Vagina (tissue), 2 donors: ENCODE data around the gene TECR. TPM values are rescaled to one million over a fixed set of nuclear protein-coding genes. Genes with fewer than 3 reads are reported as not detected.

Experiments
- DNase-seq, 2 donors: peaks; one replicate each; pipeline ENCODE4 v3.0.0-alpha.2; 2017; ENCODE audit errors: extremely low spot score in 2 of 2
- H3K27ac ChIP-seq: fragments of 200-600 bp; sonication (generic); one replicate; pipeline ENCODE4 v1.5.1; 2019
- H3K27me3 ChIP-seq: fragments of 200-600 bp; sonication (generic); one replicate; pipeline ENCODE4 v1.5.1; 2019
- H3K36me3 ChIP-seq, 2 donors: fragments of 200-600 bp; sonication (generic); one replicate each; pipeline ENCODE4 v1.5.1; 2017 to 2019
- H3K4me1 ChIP-seq: fragments of 200-600 bp; sonication (generic); one replicate; pipeline ENCODE4 v1.5.1; 2019
- H3K4me3 ChIP-seq, 2 donors: fragments of 200-600 bp; sonication (generic); 1 replicate in 1 of 2; 2 replicates in 1 of 2; pipeline ENCODE4 v1.5.1; 2016 to 2019
- H3K9me3 ChIP-seq: fragments of 200-600 bp; sonication (generic); one replicate; pipeline ENCODE4 v1.5.1; 2019
- POLR2A ChIP-seq, 2 donors: fragments of 450-650 bp; IDR thresholded peaks; one replicate each; pipeline ENCODE4 v1.6.1; 2017; ENCODE audit warnings: antibody characterized with exemption in 2 of 2, mild to moderate bottlenecking in 2 of 2, moderate library complexity in 2 of 2
- POLR2AphosphoS5 ChIP-seq, 2 donors: sonication (generic); formaldehyde crosslinking; IDR thresholded peaks; one replicate each; pipeline ENCODE4 v1.9.0; 2017; ENCODE audit warnings: antibody characterized with exemption in 2 of 2, mild to moderate bottlenecking in 2 of 2, low read depth in 1 of 2; ENCODE audit not compliant: insufficient read depth in 1 of 2
- intact Hi-C: fragments of 100-400 bp; cut with DNase I; formaldehyde crosslinking; loops from one replicate; pipeline ENCODE4 v1.15.1; 2023
- total RNA-seq: library from RNA; depleted of rRNA; stranded (reverse); fragments of >200 nt; gene quantifications from one replicate; pipeline ENCODE4 v1.2.3, GENCODE V29; 2016
- TF ChIP-seq, protein P1 (sequence below), 3 experiments: fragments of 450-650 bp in 2 of 3; fragments of 200-600 bp in 1 of 3; sonication (generic) in 1 of 3; IDR thresholded peaks; one replicate each; pipeline ENCODE4 v1.5.1; 2017 to 2019; ENCODE audit warnings: antibody characterized with exemption in 3 of 3, mild to moderate bottlenecking in 2 of 3, moderate library complexity in 2 of 3

TECR gene
- total RNA-seq, 1 donor from 2014 or later = 110 TPM

DNA sequence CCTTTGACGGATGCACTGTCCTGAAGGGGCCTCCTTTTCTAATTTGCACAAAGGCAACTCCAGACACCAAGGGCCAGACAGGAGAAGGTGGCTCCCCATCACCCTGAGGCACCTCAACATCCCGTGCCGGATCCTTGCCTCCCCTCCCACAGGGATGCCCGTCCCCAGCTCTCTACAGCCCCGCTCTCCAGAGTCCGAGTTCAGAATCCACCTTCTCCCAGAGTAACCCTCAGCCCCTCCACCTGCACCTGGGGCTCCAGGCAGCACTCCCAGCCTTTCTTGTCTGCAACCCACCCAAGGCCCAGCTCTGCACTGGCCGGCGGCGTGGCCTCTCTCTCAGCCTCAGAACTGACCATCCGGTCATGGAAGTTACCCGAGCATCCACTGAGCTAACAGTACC is 37.7 kb downstream of the TECR start:
- DNase-seq = no peak
- TF ChIP-seq, protein P1, sequence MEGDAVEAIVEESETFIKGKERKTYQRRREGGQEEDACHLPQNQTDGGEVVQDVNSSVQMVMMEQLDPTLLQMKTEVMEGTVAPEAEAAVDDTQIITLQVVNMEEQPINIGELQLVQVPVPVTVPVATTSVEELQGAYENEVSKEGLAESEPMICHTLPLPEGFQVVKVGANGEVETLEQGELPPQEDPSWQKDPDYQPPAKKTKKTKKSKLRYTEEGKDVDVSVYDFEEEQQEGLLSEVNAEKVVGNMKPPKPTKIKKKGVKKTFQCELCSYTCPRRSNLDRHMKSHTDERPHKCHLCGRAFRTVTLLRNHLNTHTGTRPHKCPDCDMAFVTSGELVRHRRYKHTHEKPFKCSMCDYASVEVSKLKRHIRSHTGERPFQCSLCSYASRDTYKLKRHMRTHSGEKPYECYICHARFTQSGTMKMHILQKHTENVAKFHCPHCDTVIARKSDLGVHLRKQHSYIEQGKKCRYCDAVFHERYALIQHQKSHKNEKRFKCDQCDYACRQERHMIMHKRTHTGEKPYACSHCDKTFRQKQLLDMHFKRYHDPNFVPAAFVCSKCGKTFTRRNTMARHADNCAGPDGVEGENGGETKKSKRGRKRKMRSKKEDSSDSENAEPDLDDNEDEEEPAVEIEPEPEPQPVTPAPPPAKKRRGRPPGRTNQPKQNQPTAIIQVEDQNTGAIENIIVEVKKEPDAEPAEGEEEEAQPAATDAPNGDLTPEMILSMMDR (IDR thresholded peaks at IDR 0.05) = no peak
- no peak for TF ChIP-seq POLR2A (IDR thresholded peaks at IDR 0.05)
- TF ChIP-seq POLR2AphosphoS5 (IDR thresholded peaks at IDR 0.05; ENCODE audit: insufficient read depth in 1 of 2, low read depth in 1 of 2) = no peak
- no peaks in the 10 kb centered on the region for H3K27me3 ChIP-seq
- intact Hi-C loops = no loop called here
- no peaks in the 10 kb centered on the region for H3K9me3 ChIP-seq
- H3K36me3 ChIP-seq = peaks cover 0 to 27% of the 10 kb centered on the region in 2 donors
- H3K4me3 ChIP-seq = no peak overlapping the region
- no peak overlapping the region for H3K27ac ChIP-seq
- H3K4me1 ChIP-seq = peaks cover 49% of the 10 kb centered on the region

DNA sequence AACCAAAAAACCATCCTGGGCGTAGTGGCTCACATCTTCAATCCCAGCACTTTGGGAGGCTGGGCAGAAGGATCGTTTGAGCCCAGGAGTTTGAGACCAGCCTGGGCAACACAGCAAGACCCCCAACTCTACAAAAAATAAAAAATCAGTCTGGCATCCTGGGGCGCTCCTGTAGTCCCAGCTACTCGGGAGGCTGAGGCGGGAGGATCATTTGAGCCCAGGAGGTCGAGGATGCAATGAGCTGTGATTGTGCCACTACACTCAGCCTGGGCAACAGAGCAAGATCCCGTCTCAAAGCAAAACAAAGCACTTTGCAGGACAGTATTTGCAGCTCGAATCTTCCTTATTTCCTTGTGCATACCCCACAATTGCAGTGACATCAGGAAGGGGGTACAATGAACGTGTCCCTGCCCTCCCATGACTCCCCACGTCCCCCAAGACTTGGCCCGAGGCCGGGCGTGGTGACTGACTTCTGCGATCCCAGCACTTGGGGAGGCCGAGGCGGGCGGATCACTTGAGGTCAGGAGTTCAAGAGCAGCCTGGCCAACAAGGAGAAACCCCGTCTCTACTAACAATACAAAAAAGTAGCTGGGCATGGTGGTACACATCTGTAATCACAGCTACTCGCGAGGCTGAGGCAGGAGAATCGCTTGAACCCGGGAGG is 41.6 kb downstream of the TECR start:
- Histone ChIP-seq H3K36me3 (peaks cover 0 to 6% of the 10 kb centered on the region in 2 donors), H3K4me1 (peaks cover 44% of the 10 kb centered on the region), H3K27me3 (no peaks in the 10 kb centered on the region), H3K9me3 (no peaks in the 10 kb centered on the region), H3K27ac (peak overlapping the region; percentile 86), H3K4me3 (peak overlapping the region; percentile 88 to 90)
- DNase-seq = no peak
- intact Hi-C loops = no loop called here
- TF ChIP-seq POLR2A (IDR thresholded peaks at IDR 0.05) (no peak), POLR2AphosphoS5 (IDR thresholded peaks at IDR 0.05; ENCODE audit: insufficient read depth in 1 of 2, low read depth in 1 of 2) (no peak)
- TF ChIP-seq, protein P1 (IDR thresholded peaks at IDR 0.05) = no peak

DNA sequence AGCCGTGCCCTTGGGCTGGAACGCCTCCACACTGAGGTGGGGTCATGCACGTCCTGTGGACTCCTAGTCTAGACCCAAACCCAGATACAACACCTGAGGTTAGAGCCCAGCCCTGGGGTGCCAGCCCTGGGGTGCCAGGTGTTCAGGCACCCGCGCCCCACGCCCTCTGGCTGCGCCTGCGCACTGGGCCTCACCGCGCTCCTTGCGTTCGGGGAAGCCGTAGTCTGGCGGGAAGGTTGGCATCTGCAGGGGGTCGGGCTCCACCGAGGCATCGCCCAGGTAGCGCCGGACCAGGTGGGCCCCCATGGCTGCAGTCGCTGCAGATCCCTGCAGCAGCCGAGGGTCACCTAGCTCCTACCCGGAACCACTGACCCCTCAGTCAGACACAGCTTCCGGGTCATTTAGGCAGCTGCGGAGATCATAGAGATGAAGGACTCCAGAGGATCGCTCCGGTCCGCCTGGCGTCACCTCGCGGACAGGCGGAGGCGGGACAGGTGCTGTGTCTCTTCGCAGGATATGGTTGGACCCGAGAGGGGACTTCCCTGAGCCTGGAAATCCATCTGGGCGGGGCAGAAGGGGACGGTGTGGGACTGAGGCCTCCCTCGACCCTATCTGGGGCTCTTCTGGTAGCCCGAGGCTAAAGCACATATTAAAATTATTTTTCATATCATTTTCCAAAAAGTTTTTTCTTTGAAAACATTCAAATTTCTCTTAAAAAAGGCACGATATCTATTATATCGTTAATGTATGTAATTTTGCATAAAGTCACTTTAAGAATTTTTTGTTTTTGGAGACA is 42.5 kb downstream of the TECR start, which contains the start of gene NDUFB7:
Gene NDUFB7, minus strand, starts transcription at position 372 of the 796 bp plus-strand sequence. Its CDS starts 66 bp downstream, at position 306.
- peak within 1 kb of the TSS; percentile 86 for H3K27ac ChIP-seq
- peaks cover 44% of the 10 kb centered on the region for H3K4me1 ChIP-seq
- peak; percentile 92 to 98 for TF ChIP-seq POLR2AphosphoS5 (IDR thresholded peaks at IDR 0.05; ENCODE audit: insufficient read depth in 1 of 2, low read depth in 1 of 2)
- TF ChIP-seq, protein P1 (IDR thresholded peaks at IDR 0.05) = peak; percentile 38 to 91 (median 63)
- no peak for TF ChIP-seq POLR2A (IDR thresholded peaks at IDR 0.05)
- H3K4me3 ChIP-seq = peak within 1 kb of the TSS; percentile 88 to 90
- no peaks in the 10 kb centered on the region for H3K27me3 ChIP-seq
- intact Hi-C loops = no loop called here
- no peaks in the 10 kb centered on the region for H3K36me3 ChIP-seq
- H3K9me3 ChIP-seq = no peaks in the 10 kb centered on the region
- peak in 1 of 2 donors; percentile 94 for DNase-seq

DNA sequence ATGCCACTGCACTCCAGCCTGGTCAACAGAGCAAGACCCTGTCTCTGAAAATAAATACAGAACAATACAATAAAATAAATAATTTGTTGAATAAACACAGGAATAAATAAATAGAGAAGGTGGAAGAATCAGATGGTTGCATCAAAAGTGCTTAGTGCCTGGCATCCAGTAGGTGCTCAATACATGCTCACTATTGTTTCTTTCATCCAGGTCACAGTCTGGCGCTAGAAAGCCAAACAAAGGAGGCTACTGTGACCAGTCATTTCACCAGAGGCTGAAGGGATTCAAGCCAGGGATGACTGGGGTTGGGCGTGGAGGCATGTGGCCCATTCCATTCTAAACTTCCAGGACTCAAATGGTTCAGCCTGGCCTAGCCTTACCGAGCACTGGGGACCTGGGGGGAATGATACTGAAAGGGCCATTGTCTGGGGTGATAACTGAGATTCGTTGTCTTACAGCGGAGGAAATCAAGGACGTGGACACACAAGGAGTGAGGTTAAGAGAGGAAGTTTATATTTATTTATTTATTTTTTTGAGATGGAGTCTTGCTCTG is 46.1 kb downstream of the TECR start:
- H3K27me3 ChIP-seq = no peaks in the 10 kb centered on the region
- H3K4me1 ChIP-seq = peaks cover 28% of the 10 kb centered on the region
- H3K9me3 ChIP-seq = no peaks in the 10 kb centered on the region
- no peaks in the 10 kb centered on the region for H3K36me3 ChIP-seq
- TF ChIP-seq, protein P1 (IDR thresholded peaks at IDR 0.05) = no peak
- TF ChIP-seq POLR2AphosphoS5 (IDR thresholded peaks at IDR 0.05; ENCODE audit: insufficient read depth in 1 of 2, low read depth in 1 of 2) = no peak
- TF ChIP-seq POLR2A (IDR thresholded peaks at IDR 0.05) = no peak
- DNase-seq = no peak
- H3K27ac ChIP-seq = no peak overlapping the region
- no peak overlapping the region for H3K4me3 ChIP-seq
- intact Hi-C loops = no loop called here
